ENCODE data around the gene INPP4B. TPM values are rescaled to one million over a fixed set of nuclear protein-coding genes. Genes with fewer than 3 reads are reported as not detected.

Gene INPP4B
- total RNA-seq, 1 donor from 2014 or later, result 12.1 TPM

- DNase-seq (ENCODE audit: missing footprints) (no peak), ATAC-seq (no peak)
- intact Hi-C loops (cut with DNase I), result no loop called here
Measured at GRCh38 chr4:141999446-142000143, 846.5 kb downstream of the INPP4B start.

GRCh38 chr4:141995056-141995455, 851.0 kb downstream of the INPP4B start:
- DNase-seq (ENCODE audit: missing footprints), result no peak
- ATAC-seq, result no peak
- intact Hi-C loops (cut with DNase I), result no loop called here

GRCh38 chr4:141977433-141977832, 868.7 kb downstream of the INPP4B start:
- DNase-seq (ENCODE audit: missing footprints) (no peak), ATAC-seq (no peak)
- intact Hi-C loops (cut with DNase I), result no loop called here
